Gastroesophageal sphincter (tissue), 3 donors: ENCODE data around the gene MCC.

Experiments used
- CTCF ChIP-seq, 4 experiments: fragments of 200-600 bp in 2 of 4; fragments of 450-650 bp in 2 of 4; sonication (generic) in 1 of 4; IDR thresholded peaks; one replicate each; pipeline ENCODE4 v1.5.1; 2017 to 2019; ENCODE audit warnings: antibody characterized with exemption in 4 of 4, mild to moderate bottlenecking in 2 of 4, moderate library complexity in 2 of 4
- EP300 ChIP-seq: sonication (generic); formaldehyde crosslinking; IDR thresholded peaks from one replicate; pipeline ENCODE4 v1.6.1; 2017; ENCODE audit warnings: antibody characterized with exemption, mild to moderate bottlenecking
- POLR2AphosphoS5 ChIP-seq: sonication (generic); formaldehyde crosslinking; IDR thresholded peaks from one replicate; pipeline ENCODE4 v1.6.1; 2017; ENCODE audit warnings: antibody characterized with exemption

- no peak for TF ChIP-seq CTCF (IDR thresholded peaks at IDR 0.05)
- TF ChIP-seq EP300, result no peak
- no peak for TF ChIP-seq POLR2AphosphoS5
Measured at GRCh38 chr5:113082547-113082905, 405.7 kb downstream of the MCC start.
